K562 (cell line): ENCODE measurements around the gene PTPN1. TPM values are rescaled to one million over a fixed set of nuclear protein-coding genes. Genes with fewer than 3 reads are reported as not detected.
A peak's percentile ranks its signal among the peaks of the same experiment; 100 is the strongest.

Experiments used
- ATAC-seq: fragments of 200-7000 bp; cut with Tn5 transposase; 3 replicates; pipeline ENCODE4 v1.9.1; 2020; ENCODE audit warnings: moderate library complexity
- BruUV-seq: library from RNA; stranded (reverse); fragments of 400-500 nt; replicated peaks from 2 replicates; lab custom pipeline; 2021; lab: Mats Ljungman, UMichigan
- CTCF ChIA-PET: fragments of 300-600 bp; formaldehyde crosslinking; extraction: SDS; loops from one replicate; lab custom pipeline; 2021; ENCODE audit warnings: low intra/inter-chr PET ratio; lab: Yijun Ruan, JAX
- POLR2A ChIA-PET: fragments of 300-600, 350-650 bp; sonication (Branson Sonifier 250); formaldehyde crosslinking; extraction: SDS; loops from one replicate; lab custom pipeline; 2021; ENCODE audit warnings: antibody characterized with exemption, inconsistent platforms; lab: Yijun Ruan, JAX
- DNase-seq, 4 experiments: peaks; one replicate each; pipeline versions ENCODE4 v3.0.0 to v3.0.0-alpha.2; 2011 to 2018; ENCODE audit warnings: low spot score in 3 of 4, mixed read lengths in 3 of 4; ENCODE audit errors: extremely low read depth in 1 of 4
- FAIRE-seq: peaks from 2 replicates; lab custom pipeline; 2011; peaks lifted over from hg19 to GRCh38; lab: Jason Lieb, UNC
- H2AFZ ChIP-seq: 2 replicates; pipeline ENCODE4 v1.6.0; 2011; ENCODE audit warnings: low read depth, low read length, control low read depth, inconsistent platforms
- H3K27ac ChIP-seq: fragments of 200-600 bp; 3 replicates; pipeline ENCODE4 v1.8.0; 2011; ENCODE audit warnings: low read depth, mild to moderate bottlenecking, control low read depth, inconsistent platforms, low read length, moderate library complexity, mixed read lengths; ENCODE audit errors: extremely low read depth
- H3K27me3 ChIP-seq, 2 experiments: fragments of 300-600 bp in 1 of 2; 2 replicates in 1 of 2; 3 replicates in 1 of 2; pipeline versions ENCODE4 v1.6.0 to v1.8.0; 2011; ENCODE audit warnings: inconsistent platforms in 2 of 2, low read length in 2 of 2, mild to moderate bottlenecking in 1 of 2, mixed read lengths in 1 of 2, moderate library complexity in 1 of 2; ENCODE audit not compliant: control insufficient read depth in 2 of 2, insufficient read depth in 2 of 2
- H3K36me3 ChIP-seq: fragments of 300-600 bp; 3 replicates; pipeline ENCODE4 v1.8.0; 2011; ENCODE audit warnings: mild to moderate bottlenecking, low read length, inconsistent platforms; ENCODE audit not compliant: control insufficient read depth, insufficient read depth
- H3K4me1 ChIP-seq, 2 experiments: fragments of 200-600 bp in 1 of 2; replicated peaks in 1 of 2; 2 replicates in 1 of 2; 3 replicates in 1 of 2; pipeline versions ENCODE4 v1.5.1 to v1.8.0; 2011; ENCODE audit warnings: inconsistent platforms in 2 of 2, low read length in 2 of 2, mild to moderate bottlenecking in 1 of 2, mixed read lengths in 1 of 2, moderate library complexity in 1 of 2; ENCODE audit not compliant: control insufficient read depth in 2 of 2, insufficient read depth in 2 of 2
- H3K4me2 ChIP-seq: 2 replicates; pipeline ENCODE4 v1.6.1; 2011; ENCODE audit warnings: low read length, control low read depth, inconsistent platforms, mixed read lengths; ENCODE audit not compliant: insufficient read depth
- H3K4me3 ChIP-seq: fragments of 200-600 bp; sonication (generic), shearing (Covaris generic); 2 replicates; pipeline ENCODE4 v1.5.1; 2016; ENCODE audit warnings: control low read depth, inconsistent platforms
- H3K79me2 ChIP-seq: fragments of 200-600 bp; 3 replicates; pipeline ENCODE4 v1.8.0; 2011; ENCODE audit warnings: low read length, inconsistent platforms; ENCODE audit not compliant: control insufficient read depth, insufficient read depth
- H3K9ac ChIP-seq, 2 experiments: 2 replicates each; pipeline versions ENCODE4 v1.6.0 to v1.6.1; 2011; ENCODE audit warnings: low read depth in 2 of 2, low read length in 2 of 2, control low read depth in 1 of 2, inconsistent platforms in 1 of 2, mild to moderate bottlenecking in 1 of 2, mixed read lengths in 1 of 2; ENCODE audit not compliant: insufficient read depth in 1 of 2
- H3K9me1 ChIP-seq: one replicate; pipeline ENCODE4 v1.6.0; 2011; ENCODE audit warnings: inconsistent platforms, mild to moderate bottlenecking, low read length, moderate library complexity; ENCODE audit not compliant: control insufficient read depth, insufficient read depth
- H3K9me3 ChIP-seq: replicated peaks from 2 replicates; pipeline ENCODE4 v1.5.1; 2011; ENCODE audit warnings: low read depth, low read length, inconsistent platforms; ENCODE audit not compliant: control insufficient read depth, insufficient read depth
- H4K20me1 ChIP-seq: replicated peaks from 2 replicates; pipeline ENCODE4 v1.6.1; 2011; ENCODE audit warnings: low read length, inconsistent platforms, mixed read lengths; ENCODE audit not compliant: control insufficient read depth, insufficient read depth
- ADNP ChIP-seq: fragments of 200-800 bp; sonication (Bioruptor generic); IDR thresholded peaks from 2 replicates; pipeline ENCODE4 v1.6.1; 2016; ENCODE audit warnings: missing genetic modification characterization, missing compliant biosample characterization
- ARID2 ChIP-seq: fragments of 450-650 bp; IDR thresholded peaks from 2 replicates; pipeline ENCODE4 v1.6.1; 2017; ENCODE audit warnings: antibody characterized with exemption, mild to moderate bottlenecking
- CC2D1A ChIP-seq: fragments of 450-650 bp; IDR thresholded peaks from 2 replicates; pipeline ENCODE4 v1.6.1; 2017; ENCODE audit warnings: mild to moderate bottlenecking
- ESRRA ChIP-seq: fragments of 450-650 bp; IDR thresholded peaks from 2 replicates; pipeline ENCODE4 v1.6.1; 2014; ENCODE audit warnings: low read depth, mild to moderate bottlenecking, moderate library complexity, borderline replicate concordance
- ESRRB ChIP-seq: fragments of 250-450 bp; sonication (Bioruptor Pico); IDR thresholded peaks from 2 replicates; pipeline ENCODE4 v1.5.0; 2020; ENCODE audit warnings: mild to moderate bottlenecking, moderate library complexity, borderline replicate concordance
- HDAC2 ChIP-seq: fragments of 450-650 bp; IDR thresholded peaks from 2 replicates; pipeline ENCODE4 v1.6.1; 2016; ENCODE audit warnings: mild to moderate bottlenecking
- HDAC8 ChIP-seq: fragments of 450-650 bp; IDR thresholded peaks from 2 replicates; pipeline ENCODE4 v1.6.1; 2016; ENCODE audit warnings: mild to moderate bottlenecking, missing genetic modification characterization, moderate library complexity, missing compliant biosample characterization
- KAT8 ChIP-seq: fragments of 450-650 bp; IDR thresholded peaks from 2 replicates; pipeline ENCODE4 v1.6.1; 2016; ENCODE audit warnings: low read depth, mild to moderate bottlenecking
- KDM1A ChIP-seq, 2 experiments: fragments of 450-650 bp; IDR thresholded peaks; 2 replicates each; pipeline ENCODE4 v1.6.1; 2016; ENCODE audit warnings: mild to moderate bottlenecking in 2 of 2
- KLF13 ChIP-seq: fragments of 450-650 bp; IDR thresholded peaks from 2 replicates; pipeline ENCODE4 v1.6.1; 2016; ENCODE audit warnings: missing genetic modification characterization, low read depth, mild to moderate bottlenecking, missing compliant biosample characterization, moderate library complexity, borderline replicate concordance
- MECOM ChIP-seq: fragments of 250-450 bp; sonication (Bioruptor Pico); IDR thresholded peaks from 2 replicates; pipeline ENCODE4 v1.8.0; 2022; ENCODE audit warnings: inconsistent platforms
- NR1H2 ChIP-seq: sonication (generic); formaldehyde crosslinking; IDR thresholded peaks from 2 replicates; pipeline ENCODE4 v1.4.0; 2020; ENCODE audit warnings: mild to moderate bottlenecking, missing genetic modification reagents
- NR2C1 ChIP-seq, 2 experiments: fragments of 450-650 bp; IDR thresholded peaks; 2 replicates each; pipeline ENCODE4 v1.6.1; 2017; ENCODE audit warnings: mild to moderate bottlenecking in 2 of 2, antibody characterized with exemption in 1 of 2, inconsistent platforms in 1 of 2, missing compliant biosample characterization in 1 of 2, missing genetic modification characterization in 1 of 2
- NR2C2 ChIP-seq, 2 experiments: fragments of 200-800 bp in 1 of 2; sonication (Bioruptor generic) in 1 of 2; sonication (generic) in 1 of 2; formaldehyde crosslinking in 1 of 2; IDR thresholded peaks; 2 replicates each; pipeline versions ENCODE4 v1.6.1 to v1.8.0; 2016 to 2022; ENCODE audit warnings: mild to moderate bottlenecking in 1 of 2, missing compliant biosample characterization in 1 of 2, missing genetic modification characterization in 1 of 2, missing genetic modification reagents in 1 of 2
- NRF1 ChIP-seq, 2 experiments: fragments of 450-650 bp; IDR thresholded peaks in 1 of 2; conservative IDR thresholded peaks in 1 of 2; 2 replicates each; pipeline ENCODE4 v1.6.1; 2014; ENCODE audit warnings: mild to moderate bottlenecking in 2 of 2
- PCBP1 ChIP-seq: fragments of 200-400 bp; formaldehyde crosslinking; IDR thresholded peaks from 2 replicates; pipeline ENCODE4 v1.6.1; 2018; ENCODE audit warnings: mild to moderate bottlenecking, low read depth, low read length; ENCODE audit not compliant: poor library complexity, severe bottlenecking
- PRPF4 ChIP-seq: fragments of 200-400 bp; formaldehyde crosslinking; IDR thresholded peaks from one replicate; pipeline ENCODE4 v1.6.1; 2017; ENCODE audit warnings: low read length, low read depth, mild to moderate bottlenecking; ENCODE audit not compliant: insufficient read depth, poor library complexity, severe bottlenecking
- RFX1 ChIP-seq: fragments of 450-650 bp; IDR thresholded peaks from 2 replicates; pipeline ENCODE4 v1.6.1; 2016; ENCODE audit warnings: mild to moderate bottlenecking, moderate library complexity
- SRF ChIP-seq, 2 experiments: fragments of 250-450, 450-650 bp in 1 of 2; sonication (Bioruptor Pico) in 1 of 2; sonication (generic) in 1 of 2; formaldehyde crosslinking; IDR thresholded peaks; 2 replicates each; pipeline versions ENCODE4 v1.5.0 to v1.5.1; 2020 to 2022; ENCODE audit warnings: mild to moderate bottlenecking in 1 of 2, missing genetic modification reagents in 1 of 2
- ZNF589 ChIP-seq: fragments of 200-800 bp; sonication (Bioruptor generic); IDR thresholded peaks from 2 replicates; pipeline ENCODE4 v1.6.1; 2016; ENCODE audit warnings: low read depth, missing genetic modification characterization, missing compliant biosample characterization
- ZNF668 ChIP-seq: fragments of 250-450 bp; sonication (Bioruptor Pico); IDR thresholded peaks from 2 replicates; pipeline ENCODE4 v1.8.0; 2022; ENCODE audit warnings: mild to moderate bottlenecking, inconsistent platforms
- ZZZ3 ChIP-seq: fragments of 450-650 bp; IDR thresholded peaks from 2 replicates; pipeline ENCODE4 v1.6.1; 2016; ENCODE audit warnings: antibody characterized with exemption, mild to moderate bottlenecking, moderate library complexity
- WGBS: fragments of 100-300 bp; shearing (Covaris generic); methylation state at CpG from one replicate; pipeline ENCODE4 v1.1.6; 2016; ENCODE audit warnings: low coverage, mixed read lengths; ENCODE audit not compliant: insufficient coverage; ENCODE audit errors: missing lambda C conversion rate; 5-methylcytosine and 5-hydroxymethylcytosine counted together
- in situ Hi-C: fragments of 300-500 bp; cut with MboI; formaldehyde crosslinking; loops from 4 replicates; pipeline ENCODE4 v1.15.0; 2018; ENCODE audit warnings: inconsistent platforms, mixed read lengths
- intact Hi-C: fragments of 100-400 bp; cut with micrococcal nuclease; formaldehyde crosslinking; loops from 2 replicates; pipeline ENCODE4 v1.14.2; 2022
- polyA plus RNA-seq, 8 experiments: library from polyadenylated mRNA; depleted of rRNA in 4 of 8; stranded (reverse) in 5 of 8; unstranded in 3 of 8; fragments of >200 nt; fragmentation: Nextera tagmentation in 2 of 8; fragmentation: Illumina TruSeq in 1 of 8; extraction: Ambion mirVana in 2 of 8; extraction: Trizol in 1 of 8; gene quantifications; 2 replicates each; pipeline versions ENCODE4 v1.2.1 to v1.2.3, GENCODE V29; 2011 to 2014; ENCODE audit warnings: inconsistent platforms in 1 of 8, missing spikeins in 1 of 8
- total RNA-seq, 7 experiments: library from RNA; depleted of rRNA in 6 of 7; stranded (reverse); fragments of >200 nt in 6 of 7; fragmentation: Illumina TruSeq in 2 of 7; extraction: Trizol in 2 of 7; gene quantifications; 2 replicates each; pipeline versions ENCODE4 v1.2.1 to v1.2.3, GENCODE V29; 2011 to 2021; ENCODE audit warnings: low replicate concordance in 1 of 7
- TF ChIP-seq, protein P1 (sequence below): fragments of 250-450 bp; sonication (Bioruptor Pico); IDR thresholded peaks from 2 replicates; pipeline ENCODE4 v1.9.0; 2021; ENCODE audit warnings: mild to moderate bottlenecking
- TF ChIP-seq, protein P2 (sequence below): fragments of 250-450 bp; sonication (Bioruptor Pico); IDR thresholded peaks from 2 replicates; pipeline ENCODE4 v1.8.0; 2022; ENCODE audit warnings: moderate library complexity, mild to moderate bottlenecking, inconsistent platforms

PTPN1 gene
- total and polyA plus RNA-seq, 9 of the 15 experiments (the other 6 are each of a cell fraction or from before 2014, with no cell fraction given) = 11.0 to 85.3 (median 54.0) TPM

- Histone ChIP-seq H3K4me3 (no peak overlapping the region), H3K36me3 (no peaks in the 10 kb centered on the region), H3K4me1 (peaks cover 3 to 23% of the 10 kb centered on the region in 2 experiments; a peak in 4 of 5 replicates), H3K79me2 (no peaks in the 10 kb centered on the region), H3K27ac (no peak overlapping the region), H3K27me3 (no peaks in the 10 kb centered on the region), H3K9ac (no peak overlapping the region), H3K4me2 (no peak overlapping the region), H4K20me1 (no peaks in the 10 kb centered on the region), H3K9me1 (no peaks in the 10 kb centered on the region), H3K9me3 (no peaks in the 10 kb centered on the region), H2AFZ (no peak overlapping the region)
- DNase-seq (peak in 1 of 4 experiments; percentile 37), FAIRE-seq (no peak), ATAC-seq (peak; percentile 62)
- ChIA-PET POLR2A (interaction anchor here (0.5 to 0.8 kb wide), 2 partner anchors 23 to 69 kb away, joined by 3 to 4 read pairs; no protein-coding TSS in a partner anchor), CTCF (interaction anchor here (0.7 to 1.1 kb wide), 2 partner anchors 9 to 759 kb away, joined by 3 to 5 read pairs; no protein-coding TSS in a partner anchor)
- in situ Hi-C loops = no loop called here
- intact Hi-C loops = no loop called here
- BruUV-seq = no TSS peak
- WGBS = 16% methylated on average over 4 of the region's 4 CpGs
- TF ChIP-seq, protein P1, sequence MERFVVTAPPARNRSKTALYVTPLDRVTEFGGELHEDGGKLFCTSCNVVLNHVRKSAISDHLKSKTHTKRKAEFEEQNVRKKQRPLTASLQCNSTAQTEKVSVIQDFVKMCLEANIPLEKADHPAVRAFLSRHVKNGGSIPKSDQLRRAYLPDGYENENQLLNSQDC (CRISPR knock-in tag) = no peak
- TF ChIP-seq ADNP (no peak), ZNF668 (CRISPR knock-in tag) (no peak), ESRRA (peak; percentile 66), NR1H2 (no peak), PRPF4 (no peak), ZNF589 (CRISPR knock-in tag) (no peak), KDM1A (IDR thresholded peaks at IDR 0.05) (peak; percentile 33 to 42; a peak in 1 of 4 replicates), RFX1 (peak; percentile 62), NR2C2 (CRISPR knock-in tag; IDR thresholded peaks at IDR 0.05) (no peak), NR2C2 (tag; IDR thresholded peaks at IDR 0.05) (peak; percentile 78; the same call in 1 of the 2 replicates), KLF13 (no peak), NR2C1 (IDR thresholded peaks at IDR 0.05) (no peak), NR2C1 (tag; IDR thresholded peaks at IDR 0.05) (peak; percentile 38; the same call in 1 of the 2 replicates), HDAC2 (no peak), ARID2 (no peak), MECOM (CRISPR knock-in tag) (no peak), ESRRB (CRISPR knock-in tag) (no peak), NRF1 (conservative IDR thresholded peaks at IDR 0.05 in 1 of 2, IDR thresholded peaks at IDR 0.05 in 1 of 2) (no peak), KAT8 (no peak), CC2D1A (no peak), HDAC8 (tag) (no peak), ZZZ3 (no peak), SRF (CRISPR knock-in tag; IDR thresholded peaks at IDR 0.05) (peak in 1 of 2 experiments; percentile 36; a peak in 1 of 4 replicates), PCBP1 (no peak)
- TF ChIP-seq, protein P2, sequence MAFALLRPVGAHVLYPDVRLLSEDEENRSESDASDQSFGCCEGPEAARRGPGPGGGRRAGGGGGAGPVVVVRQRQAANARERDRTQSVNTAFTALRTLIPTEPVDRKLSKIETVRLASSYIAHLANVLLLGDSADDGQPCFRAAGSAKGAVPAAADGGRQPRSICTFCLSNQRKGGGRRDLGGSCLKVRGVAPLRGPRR (CRISPR knock-in tag) = no peak
Measured at GRCh38 chr20:50470264-50470858, 39.8 kb upstream of the PTPN1 start.
